ENCODE data around the gene BMP4. TPM values are rescaled to one million over a fixed set of nuclear protein-coding genes. Genes with fewer than 3 reads are reported as not detected.

The BMP4 gene
- total RNA-seq, 4 donors from 2014 or later, result 9.1 to 24.5 (median 19.0) TPM

GRCh38 chr14:53951627-53952303, 4.9 kb downstream of the BMP4 start:
- intact Hi-C loops (cut with DNase I; ENCODE audit: low total_unique reads), result no loop called here
- no peak for TF ChIP-seq CTCF (IDR thresholded peaks at IDR 0.05)
- TF ChIP-seq POLR2A (IDR thresholded peaks at IDR 0.05), result no peak
- H3K4me3 ChIP-seq (ENCODE audit: low read depth, poor library complexity, severe bottlenecking), result no peak overlapping the region
- 56 to 57% methylated on average over 32 of the region's 32 CpGs for WGBS, 2 donors
- no peak for DNase-seq (ENCODE audit: low spot score in 2 of 2)

GRCh38 chr14:53951243-53951626, 5.4 kb downstream of the BMP4 start:
- TF ChIP-seq POLR2A (IDR thresholded peaks at IDR 0.05), result no peak
- no peak for TF ChIP-seq CTCF (IDR thresholded peaks at IDR 0.05)
- intact Hi-C loops (cut with DNase I; ENCODE audit: low total_unique reads), result no loop called here
- 73 to 82% methylated on average over 6 of the region's 6 CpGs for WGBS, 2 donors
- DNase-seq (ENCODE audit: low spot score in 2 of 2), result no peak
- H3K4me3 ChIP-seq (ENCODE audit: low read depth, poor library complexity, severe bottlenecking), result no peak overlapping the region

- DNase-seq (ENCODE audit: low spot score in 2 of 2), result no peak
- 95 to 99% methylated on average over 21 to 23 of the region's 24 CpGs for WGBS, 2 donors
- intact Hi-C loops (cut with DNase I; ENCODE audit: low total_unique reads), result no loop called here
- no peak overlapping the region for H3K4me3 ChIP-seq (ENCODE audit: low read depth, poor library complexity, severe bottlenecking)
- TF ChIP-seq POLR2A (IDR thresholded peaks at IDR 0.05), result no peak
- TF ChIP-seq CTCF (IDR thresholded peaks at IDR 0.05), result no peak
Measured at GRCh38 chr14:53950031-53950793, 6.4 kb downstream of the BMP4 start.

- WGBS, 2 donors, result 84 to 91% methylated on average over 1 of the region's 1 CpG
- TF ChIP-seq CTCF (IDR thresholded peaks at IDR 0.05), result no peak
- TF ChIP-seq POLR2A (IDR thresholded peaks at IDR 0.05), result no peak
- H3K4me3 ChIP-seq (ENCODE audit: low read depth, poor library complexity, severe bottlenecking), result no peak overlapping the region
- intact Hi-C loops (cut with DNase I; ENCODE audit: low total_unique reads), result no loop called here
- DNase-seq (ENCODE audit: low spot score in 2 of 2), result no peak
Measured at GRCh38 chr14:53949201-53949600, 7.4 kb downstream of the BMP4 start.

GRCh38 chr14:53948205-53948884, 8.3 kb downstream of the BMP4 start:
- no peak for TF ChIP-seq POLR2A (IDR thresholded peaks at IDR 0.05)
- TF ChIP-seq CTCF (IDR thresholded peaks at IDR 0.05), result no peak
- no peak for DNase-seq (ENCODE audit: low spot score in 2 of 2)
- H3K4me3 ChIP-seq (ENCODE audit: low read depth, poor library complexity, severe bottlenecking), result no peak overlapping the region
- WGBS, 2 donors, result 66 to 84% methylated on average over 6 of the region's 6 CpGs
- intact Hi-C loops (cut with DNase I; ENCODE audit: low total_unique reads), result no loop called here

All from lower leg skin (tissue), 4 donors.